HepG2 (cell line): ENCODE measurements around the gene NRSN2. TPM values are rescaled to one million over a fixed set of nuclear protein-coding genes. Genes with fewer than 3 reads are reported as not detected.

ENCODE experiments used
- CREB3 ChIP-seq: sonication (generic); formaldehyde crosslinking; IDR thresholded peaks from 2 replicates; pipeline ENCODE4 v1.5.0; 2020; ENCODE audit warnings: missing genetic modification reagents
- ETV6 ChIP-seq: sonication (generic); formaldehyde crosslinking; conservative IDR thresholded peaks from 2 replicates; pipeline ENCODE4 v1.4.0; 2020; ENCODE audit warnings: missing genetic modification reagents
- LRRFIP1 ChIP-seq: sonication (generic); formaldehyde crosslinking; conservative IDR thresholded peaks from 2 replicates; pipeline ENCODE4 v1.4.0; 2020; ENCODE audit warnings: missing genetic modification reagents
- RXRB ChIP-seq: IDR thresholded peaks from 2 replicates; pipeline ENCODE4 v1.6.1; 2016; ENCODE audit warnings: borderline replicate concordance, missing genetic modification reagents, missing compliant biosample characterization
- SMAD1 ChIP-seq: sonication (generic); formaldehyde crosslinking; IDR thresholded peaks from 2 replicates; pipeline ENCODE4 v1.4.0; 2020; ENCODE audit warnings: missing genetic modification reagents, low read depth, mild to moderate bottlenecking, borderline replicate concordance
- SOX5 ChIP-seq: IDR thresholded peaks from 2 replicates; pipeline ENCODE4 v1.6.1; 2016; ENCODE audit warnings: borderline replicate concordance
- SRSF1 ChIP-seq: fragments of 200-400 bp; formaldehyde crosslinking; optimal IDR thresholded peaks from 2 replicates; pipeline ENCODE3; 2017; ENCODE audit warnings: mild to moderate bottlenecking, low read depth, low read length, moderate library complexity
- YEATS2 ChIP-seq: sonication (generic); formaldehyde crosslinking; IDR thresholded peaks from 2 replicates; pipeline ENCODE4 v1.4.0; 2020; ENCODE audit warnings: missing genetic modification reagents, borderline replicate concordance
- ZBTB26 ChIP-seq: IDR thresholded peaks from 2 replicates; pipeline ENCODE4 v1.6.1; 2016; ENCODE audit warnings: missing compliant biosample characterization, missing genetic modification reagents, borderline replicate concordance
- ZEB1 ChIP-seq: IDR thresholded peaks from 2 replicates; pipeline ENCODE4 v1.6.1; 2012; ENCODE audit warnings: mild to moderate bottlenecking, low read depth, inconsistent platforms; ENCODE audit not compliant: insufficient replicate concordance
- ZNF121 ChIP-seq: sonication (generic); formaldehyde crosslinking; IDR thresholded peaks from 2 replicates; pipeline ENCODE4 v1.5.0; 2020; ENCODE audit warnings: mild to moderate bottlenecking, missing genetic modification reagents
- ZNF275 ChIP-seq: sonication (generic); formaldehyde crosslinking; IDR thresholded peaks from 2 replicates; pipeline ENCODE4 v1.8.0; 2022; ENCODE audit warnings: missing genetic modification reagents, mild to moderate bottlenecking, inconsistent platforms, borderline replicate concordance
- ZNF317 ChIP-seq: sonication (generic); formaldehyde crosslinking; IDR thresholded peaks from 2 replicates; pipeline ENCODE4 v1.5.0; 2020; ENCODE audit warnings: mild to moderate bottlenecking, missing genetic modification reagents
- ZNF446 ChIP-seq: sonication (generic); formaldehyde crosslinking; IDR thresholded peaks from 2 replicates; pipeline ENCODE4 v1.5.0; 2020; ENCODE audit warnings: mild to moderate bottlenecking, missing genetic modification reagents
- ZNF510 ChIP-seq: sonication (generic); formaldehyde crosslinking; IDR thresholded peaks from 2 replicates; pipeline ENCODE4 v1.4.0; 2020; ENCODE audit warnings: low read depth, mild to moderate bottlenecking, missing genetic modification reagents
- ZNF569 ChIP-seq: sonication (generic); formaldehyde crosslinking; IDR thresholded peaks from 2 replicates; pipeline ENCODE4 v1.5.0; 2020; ENCODE audit warnings: mild to moderate bottlenecking, missing genetic modification reagents, moderate library complexity, borderline replicate concordance
- ZNF597 ChIP-seq: sonication (generic); formaldehyde crosslinking; IDR thresholded peaks from 2 replicates; pipeline ENCODE4 v1.5.0; 2020; ENCODE audit warnings: missing genetic modification reagents
- ZNF747 ChIP-seq: sonication (generic); formaldehyde crosslinking; IDR thresholded peaks from 2 replicates; pipeline ENCODE4 v1.8.1; 2023; ENCODE audit warnings: missing genetic modification reagents, mild to moderate bottlenecking, borderline replicate concordance
- polyA plus RNA-seq, 8 experiments: library from polyadenylated mRNA; depleted of rRNA in 3 of 8; stranded (reverse) in 7 of 8; unstranded in 1 of 8; fragments of >200 nt; fragmentation: Illumina TruSeq in 4 of 8; extraction: Trizol in 4 of 8; gene quantifications; 2 replicates each; pipeline versions ENCODE4 v1.2.1 to v1.2.3, GENCODE V29; 2011 to 2016; ENCODE audit warnings: low read depth in 4 of 8, missing spikeins in 1 of 8, mixed read lengths in 1 of 8; ENCODE audit not compliant: insufficient read depth in 1 of 8
- total RNA-seq, 5 experiments: library from RNA; depleted of rRNA; stranded (reverse); fragments of >200 nt; fragmentation: Illumina TruSeq; extraction: Trizol; gene quantifications; 2 replicates each; pipeline ENCODE4 v1.2.3, GENCODE V29; 2016; ENCODE audit warnings: low read depth in 1 of 5
- TF ChIP-seq, protein P1 (sequence below): IDR thresholded peaks from 2 replicates; pipeline ENCODE4 v1.6.1; 2016; ENCODE audit warnings: missing compliant biosample characterization, missing genetic modification reagents, borderline replicate concordance

The NRSN2 gene
- total and polyA plus RNA-seq, 2 of the 13 experiments (the other 11 are each of a cell fraction or from before 2014, with no cell fraction given): 32.3 to 49.4 TPM

DNA sequence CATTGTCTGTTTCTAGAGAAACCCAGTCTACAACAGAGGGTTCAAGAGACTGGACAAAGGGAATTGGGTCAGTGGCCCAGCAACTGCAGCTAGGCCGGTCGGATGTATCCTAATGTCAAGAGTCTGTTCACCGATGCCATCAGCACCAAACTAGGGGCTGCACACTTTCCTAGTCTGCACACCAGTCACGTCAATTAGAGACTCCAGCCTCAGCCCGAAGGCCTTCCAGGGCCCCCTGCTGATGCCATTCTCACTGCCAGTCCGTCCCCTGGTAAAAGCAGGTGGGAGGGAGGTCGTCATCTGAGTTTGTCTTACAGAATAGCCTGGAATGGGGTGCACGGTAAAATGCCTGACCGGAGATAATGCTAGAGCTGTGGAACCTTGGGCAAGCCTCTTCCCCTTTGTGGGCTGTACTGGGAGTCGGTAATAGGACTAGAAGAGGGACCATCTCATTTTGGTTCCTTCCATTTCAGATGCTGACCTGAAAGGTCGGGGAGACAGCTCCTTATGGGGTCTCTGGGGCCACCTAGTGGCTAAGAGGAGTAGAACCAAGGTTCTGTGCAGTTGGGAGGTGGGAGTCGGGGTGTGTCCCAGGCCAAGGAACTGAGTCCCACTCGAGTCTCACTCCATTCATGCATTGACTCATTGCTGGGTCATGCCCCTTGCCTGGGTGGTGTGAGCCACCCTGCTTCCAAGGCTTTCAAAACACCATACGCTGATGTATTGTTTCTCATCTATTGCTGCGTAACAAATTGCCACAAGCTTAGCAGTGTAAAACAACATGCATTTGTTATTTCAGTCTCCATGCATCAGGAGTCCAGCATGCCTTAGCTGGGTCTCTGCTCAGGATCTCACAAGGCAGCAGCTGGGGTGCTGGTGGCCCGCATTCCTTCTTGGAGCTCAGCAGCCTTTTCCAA, 16.4 kb upstream of the NRSN2 start (continued):
- TF ChIP-seq ZBTB26 (CRISPR knock-in tag) (0 out of 2 replicates have a peak, but pooled peaks have one; percentile 12), ZNF275 (CRISPR knock-in tag) (no peak), SOX5 (CRISPR knock-in tag) (peak; percentile 9; the same call in 1 of the 2 replicates), ZNF510 (CRISPR knock-in tag) (peak; percentile 84; the same call in 1 of the 2 replicates), ZEB1 (peak; percentile 28), SMAD1 (CRISPR knock-in tag) (peak; percentile 49; the same call in 1 of the 2 replicates), ZNF121 (CRISPR knock-in tag) (no peak), ZNF317 (CRISPR knock-in tag) (no peak), SRSF1 (peak; percentile 24), ZNF597 (no peak), ZNF569 (CRISPR knock-in tag) (no peak), ZNF747 (CRISPR knock-in tag) (peak; percentile 25; the same call in 1 of the 2 replicates), CREB3 (no peak), LRRFIP1 (CRISPR knock-in tag) (no peak), YEATS2 (CRISPR knock-in tag) (no peak), ZNF446 (peak; percentile 62; the same call in 1 of the 2 replicates), ETV6 (no peak), RXRB (CRISPR knock-in tag) (no peak)
- TF ChIP-seq, protein P1, sequence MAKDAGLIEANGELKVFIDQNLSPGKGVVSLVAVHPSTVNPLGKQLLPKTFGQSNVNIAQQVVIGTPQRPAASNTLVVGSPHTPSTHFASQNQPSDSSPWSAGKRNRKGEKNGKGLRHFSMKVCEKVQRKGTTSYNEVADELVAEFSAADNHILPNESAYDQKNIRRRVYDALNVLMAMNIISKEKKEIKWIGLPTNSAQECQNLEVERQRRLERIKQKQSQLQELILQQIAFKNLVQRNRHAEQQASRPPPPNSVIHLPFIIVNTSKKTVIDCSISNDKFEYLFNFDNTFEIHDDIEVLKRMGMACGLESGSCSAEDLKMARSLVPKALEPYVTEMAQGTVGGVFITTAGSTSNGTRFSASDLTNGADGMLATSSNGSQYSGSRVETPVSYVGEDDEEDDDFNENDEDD (CRISPR knock-in tag): no peak
